Omental fat pad (tissue), 4 donors: ENCODE results near the gene FREM3. TPM values are rescaled to one million over a fixed set of nuclear protein-coding genes. Genes with fewer than 3 reads are reported as not detected.
"Not testable (repeated sequence)": the region's sequence is repeated elsewhere in the genome, so short reads cannot be mapped to it uniquely, and the experiment has no call there.

ENCODE experiments used
- ATAC-seq: fragments of 150-250 bp; one replicate; pipeline ENCODE4 v1.9.1; 2016; ENCODE audit warnings: mild to moderate bottlenecking, moderate library complexity; ENCODE audit not compliant: low FRiP score
- DNase-seq: peaks from one replicate; pipeline ENCODE4 v3.0.0-alpha.2; 2019; ENCODE audit warnings: low spot score
- total RNA-seq, 4 donors: library from RNA; depleted of rRNA; stranded (reverse); fragments of >200 nt; gene quantifications; one replicate each; pipeline ENCODE4 v1.1.0, GENCODE V29; 2016
- TF ChIP-seq, protein P1 (sequence below), 3 donors: fragments of 450-650 bp; IDR thresholded peaks; one replicate each; pipeline ENCODE4 v1.5.1; 2016 to 2017; ENCODE audit warnings: antibody characterized with exemption in 3 of 3, mild to moderate bottlenecking in 3 of 3, moderate library complexity in 2 of 3

The FREM3 gene
- under 1 TPM in 1 of 4 donors, not detected in 3; 0.09 TPM for total RNA-seq

DNA sequence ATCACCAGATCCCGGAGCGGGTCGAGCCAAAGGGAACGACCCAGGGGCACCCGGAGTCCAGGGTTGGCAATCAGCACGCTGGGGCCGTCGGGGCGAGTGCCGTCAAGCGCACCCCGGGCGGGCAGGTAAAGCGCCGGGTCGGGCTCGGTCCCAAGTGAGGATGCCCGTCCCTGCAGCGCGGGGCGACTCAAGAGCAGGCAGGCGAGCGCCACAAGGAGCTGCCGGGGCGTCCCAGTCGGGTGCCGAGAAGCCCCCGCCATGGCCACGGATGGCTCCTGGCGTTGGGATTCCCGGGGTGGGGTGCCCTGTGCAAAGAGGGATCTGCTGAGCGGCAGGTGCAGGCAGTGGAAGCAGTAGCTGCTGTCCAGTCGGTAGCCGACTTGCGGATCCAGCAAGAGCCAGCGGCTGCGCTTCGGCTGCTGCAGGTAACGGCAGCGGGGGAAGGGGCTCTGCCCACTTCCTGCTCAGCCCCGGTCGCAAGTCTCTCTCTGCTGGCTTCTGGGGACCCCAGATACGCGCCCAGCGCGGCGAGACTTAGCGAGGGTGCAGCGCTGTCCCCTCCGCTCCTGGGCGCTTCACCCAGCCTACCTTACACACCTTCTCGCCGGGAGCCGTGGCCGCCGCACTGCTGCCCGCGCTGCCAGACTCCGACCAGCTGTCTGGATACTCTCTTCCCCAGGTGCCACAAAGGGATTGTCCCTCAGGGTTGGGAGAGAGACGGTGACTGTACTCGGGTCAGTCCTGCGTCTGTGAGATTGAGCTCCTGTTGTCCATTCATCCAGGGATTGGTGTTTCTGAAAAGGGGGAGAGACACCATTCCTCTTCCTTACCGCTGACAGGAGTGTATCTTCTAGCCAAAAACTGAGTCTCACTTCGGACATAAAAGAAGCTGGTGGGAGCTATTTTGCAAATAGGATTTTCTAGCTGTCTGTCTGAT, at the start of gene FREM3:
Gene FREM3, minus strand, starts transcription at position 260 of the 937 bp plus-strand sequence. Its CDS starts 0 bp downstream, at position 260.
- TF ChIP-seq, protein P1, sequence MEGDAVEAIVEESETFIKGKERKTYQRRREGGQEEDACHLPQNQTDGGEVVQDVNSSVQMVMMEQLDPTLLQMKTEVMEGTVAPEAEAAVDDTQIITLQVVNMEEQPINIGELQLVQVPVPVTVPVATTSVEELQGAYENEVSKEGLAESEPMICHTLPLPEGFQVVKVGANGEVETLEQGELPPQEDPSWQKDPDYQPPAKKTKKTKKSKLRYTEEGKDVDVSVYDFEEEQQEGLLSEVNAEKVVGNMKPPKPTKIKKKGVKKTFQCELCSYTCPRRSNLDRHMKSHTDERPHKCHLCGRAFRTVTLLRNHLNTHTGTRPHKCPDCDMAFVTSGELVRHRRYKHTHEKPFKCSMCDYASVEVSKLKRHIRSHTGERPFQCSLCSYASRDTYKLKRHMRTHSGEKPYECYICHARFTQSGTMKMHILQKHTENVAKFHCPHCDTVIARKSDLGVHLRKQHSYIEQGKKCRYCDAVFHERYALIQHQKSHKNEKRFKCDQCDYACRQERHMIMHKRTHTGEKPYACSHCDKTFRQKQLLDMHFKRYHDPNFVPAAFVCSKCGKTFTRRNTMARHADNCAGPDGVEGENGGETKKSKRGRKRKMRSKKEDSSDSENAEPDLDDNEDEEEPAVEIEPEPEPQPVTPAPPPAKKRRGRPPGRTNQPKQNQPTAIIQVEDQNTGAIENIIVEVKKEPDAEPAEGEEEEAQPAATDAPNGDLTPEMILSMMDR (IDR thresholded peaks at IDR 0.05) = no peak
- ATAC-seq (no peak), DNase-seq (no peak)

DNA sequence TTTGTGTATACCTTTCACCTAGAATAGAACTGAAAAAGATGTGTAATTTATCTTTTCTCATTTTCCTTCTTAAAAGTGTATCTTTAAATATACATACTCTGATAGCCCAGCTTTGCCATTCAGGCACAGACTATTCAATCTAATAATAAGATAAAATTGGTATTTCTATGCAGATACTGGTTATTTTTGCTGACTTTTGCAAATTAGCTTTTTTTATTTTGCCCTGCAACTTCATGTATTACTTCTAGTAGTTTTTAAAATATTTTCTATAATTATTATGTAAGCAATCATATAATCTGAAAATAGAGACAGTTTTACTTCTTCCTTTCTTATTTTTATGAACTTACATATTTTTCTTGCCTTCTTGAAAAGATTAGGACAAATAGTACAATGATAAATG, 45.4 kb upstream of the FREM3 start:
- DNase-seq (no peak), ATAC-seq (no peak)
- TF ChIP-seq, protein P1 (IDR thresholded peaks at IDR 0.05) = no peak

DNA sequence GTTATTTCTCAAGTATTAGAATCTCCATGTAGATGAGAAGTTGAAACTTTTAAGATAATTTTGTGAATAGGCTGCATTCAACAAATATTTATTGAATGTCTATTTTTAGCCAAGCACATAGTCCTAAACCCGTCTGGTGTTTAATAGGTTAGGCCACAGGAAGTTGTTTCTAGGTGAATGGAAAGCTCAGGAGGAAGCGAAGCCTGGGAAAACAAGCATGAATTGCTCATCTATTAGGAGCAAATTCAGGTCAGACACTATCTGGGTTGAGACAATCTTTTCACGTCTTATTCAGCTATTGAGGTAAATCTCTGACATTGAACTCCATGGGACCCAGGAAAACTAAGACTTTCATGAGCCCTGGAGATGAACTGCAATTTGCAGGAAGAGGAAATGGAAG, 43.1 kb upstream of the FREM3 start:
- TF ChIP-seq, protein P1 (IDR thresholded peaks at IDR 0.05) = no peak
- DNase-seq (no peak), ATAC-seq (no peak)

DNA sequence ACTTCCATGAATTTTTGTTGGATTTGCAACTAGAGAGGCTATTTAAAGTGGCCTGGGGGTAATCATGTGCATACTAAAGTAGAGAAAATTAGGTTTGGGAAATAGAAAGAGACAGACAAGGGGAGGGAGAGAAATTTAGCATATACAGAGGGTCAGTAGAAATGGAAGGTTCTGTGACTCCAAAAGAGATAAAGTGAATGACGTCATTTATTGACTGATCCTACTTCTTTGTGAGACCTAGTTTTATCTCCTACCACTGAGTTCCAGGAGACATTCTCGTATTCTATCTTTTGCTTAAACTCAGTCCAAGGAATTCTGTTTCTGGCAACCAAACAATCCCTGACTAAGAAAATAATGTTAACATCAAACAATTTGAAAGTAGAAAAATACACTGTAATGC, 42.4 kb upstream of the FREM3 start:
- TF ChIP-seq, protein P1 (IDR thresholded peaks at IDR 0.05) = no peak
- no peak for DNase-seq
- no peak for ATAC-seq

DNA sequence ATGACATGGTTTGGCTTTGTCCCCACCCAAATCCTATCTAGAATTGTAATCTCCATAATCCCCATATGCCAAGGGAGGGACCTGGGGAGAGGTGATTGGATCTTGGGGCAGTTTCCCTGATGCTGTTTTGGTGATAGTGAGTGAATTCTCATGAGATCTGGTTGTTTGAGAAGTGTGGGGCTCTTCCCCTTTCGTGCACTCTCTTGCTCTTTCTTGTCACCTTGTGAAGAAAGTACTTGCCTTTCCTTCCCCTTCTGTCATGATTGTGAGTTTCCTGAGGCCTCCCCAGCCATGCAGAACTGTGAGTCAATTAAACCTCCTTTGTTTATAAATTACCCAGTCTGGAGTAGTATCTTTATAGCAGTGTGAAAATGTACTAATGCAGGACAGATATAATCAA, 36.4 kb upstream of the FREM3 start:
- no peak for ATAC-seq
- TF ChIP-seq, protein P1 (IDR thresholded peaks at IDR 0.05) = no peak

DNA sequence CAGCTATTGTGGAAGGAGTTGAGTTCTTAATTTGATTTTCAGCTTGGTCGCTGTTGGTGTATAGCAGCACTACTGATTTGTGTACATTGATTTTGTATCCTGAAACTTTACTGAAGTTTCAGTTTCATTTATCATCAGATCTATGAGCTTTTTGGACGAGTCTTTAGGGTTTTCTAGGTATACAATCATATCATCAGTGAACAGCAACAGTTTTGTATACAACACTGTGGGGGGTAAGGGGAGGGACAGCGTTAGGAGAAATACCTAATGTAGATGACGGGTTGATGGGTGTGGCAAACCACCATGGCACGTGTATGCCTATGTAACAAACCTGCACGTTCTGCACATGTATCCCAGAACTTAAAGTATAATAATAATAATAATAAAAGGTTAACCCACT, 35.6 kb upstream of the FREM3 start:
- DNase-seq, ATAC-seq: not testable (repeated sequence)

More for the DNA sequence above, 36.4 kb upstream of the FREM3 start:
- DNase-seq = no peak

DNA sequence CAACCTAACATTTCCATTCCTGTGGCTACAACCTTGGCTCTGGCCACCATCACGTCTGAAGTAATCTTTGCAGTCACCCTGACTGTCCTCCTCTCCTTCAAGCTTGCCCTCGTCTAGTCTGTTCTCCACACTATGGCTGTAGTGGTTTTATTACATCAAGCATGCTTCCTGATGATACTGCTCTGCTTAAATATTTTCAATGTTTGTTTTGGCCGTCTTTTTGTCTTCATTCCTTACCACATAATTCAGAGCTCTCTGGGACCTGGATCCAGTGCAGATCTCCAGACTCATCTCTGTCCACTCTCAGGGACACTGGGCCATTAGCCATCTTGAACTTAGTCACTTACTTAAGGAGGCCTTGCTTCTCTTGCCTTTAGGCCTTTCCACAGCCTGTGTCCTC, 27.7 kb upstream of the FREM3 start:
- DNase-seq (no peak), ATAC-seq (no peak)
- TF ChIP-seq, protein P1 (IDR thresholded peaks at IDR 0.05) = no peak
